OCI-LY1 (cell line): ENCODE measurements around the gene MPST.

Source experiments
- H2AFZ ChIP-seq: fragments of 200-600 bp; sonication (generic), shearing (Covaris generic); 2 replicates; pipeline ENCODE4 v1.6.0; 2014; ENCODE audit warnings: antibody characterized with exemption, mild to moderate bottlenecking, low read length
- H3F3A ChIP-seq: fragments of 200-600 bp; sonication (generic), shearing (Covaris generic); 2 replicates; pipeline ENCODE4 v1.6.0; 2014; ENCODE audit warnings: mild to moderate bottlenecking, antibody characterized with exemption, low read length, moderate library complexity; ENCODE audit not compliant: insufficient read depth
- H3K27ac ChIP-seq: fragments of 200-600 bp; sonication (generic); 2 replicates; pipeline ENCODE4 v1.5.1; 2014; ENCODE audit warnings: low read length, mixed run types, mild to moderate bottlenecking, low read depth; ENCODE audit not compliant: poor library complexity, severe bottlenecking
- H3K27me3 ChIP-seq: fragments of 200-600 bp; sonication (generic); 2 replicates; pipeline ENCODE4 v1.6.0; 2014; ENCODE audit warnings: antibody characterized with exemption, mild to moderate bottlenecking, low read length, moderate library complexity; ENCODE audit not compliant: insufficient read depth
- H3K36me3 ChIP-seq: fragments of 200-600 bp; sonication (generic); 2 replicates; pipeline ENCODE4 v1.6.1; 2014; ENCODE audit warnings: mild to moderate bottlenecking, antibody characterized with exemption, low read length, moderate library complexity, mixed read lengths; ENCODE audit not compliant: insufficient read depth
- H3K4me1 ChIP-seq: fragments of 200-600 bp; sonication (generic); 2 replicates; pipeline ENCODE4 v1.5.1; 2014; ENCODE audit warnings: mild to moderate bottlenecking, low read length, moderate library complexity; ENCODE audit not compliant: insufficient read depth, severe bottlenecking
- H3K4me2 ChIP-seq: fragments of 200-600 bp; sonication (generic), shearing (Covaris generic); 2 replicates; pipeline ENCODE4 v1.6.1; 2014; ENCODE audit warnings: low read length
- H3K4me3 ChIP-seq: fragments of 200-600 bp; sonication (generic); 2 replicates; pipeline ENCODE4 v1.5.1; 2014; ENCODE audit warnings: low read length, low read depth, mild to moderate bottlenecking, mixed read lengths; ENCODE audit not compliant: poor library complexity, severe bottlenecking
- H3K79me2 ChIP-seq: fragments of 200-600 bp; shearing (Covaris generic); 2 replicates; pipeline ENCODE4 v1.6.1; 2016; ENCODE audit warnings: mixed run types, low read length, mixed read lengths; ENCODE audit not compliant: insufficient read depth
- H3K9ac ChIP-seq: fragments of 200-600 bp; sonication (generic), shearing (Covaris generic); 2 replicates; pipeline ENCODE4 v1.6.1; 2014; ENCODE audit warnings: mild to moderate bottlenecking, low read length, mixed read lengths
- H3K9me2 ChIP-seq: fragments of 200-600 bp; sonication (generic), shearing (Covaris generic); 2 replicates; pipeline ENCODE4 v1.6.1; 2014; ENCODE audit warnings: low read depth, mild to moderate bottlenecking, low read length, mixed read lengths
- H3K9me3 ChIP-seq: fragments of 200-600 bp; shearing (Covaris generic); 2 replicates; pipeline ENCODE4 v1.6.1; 2014; ENCODE audit warnings: low read length, mixed read lengths
- H4K20me1 ChIP-seq: fragments of 200-600 bp; sonication (generic), shearing (Covaris generic); 2 replicates; pipeline ENCODE4 v1.6.0; 2016; ENCODE audit warnings: mild to moderate bottlenecking, low read length; ENCODE audit not compliant: insufficient read depth
- EZH2 ChIP-seq: fragments of 200-600 bp; sonication (generic), shearing (Covaris generic); IDR thresholded peaks from 2 replicates; pipeline ENCODE4 v1.8.0; 2017; ENCODE audit warnings: borderline replicate concordance, mixed run types, mild to moderate bottlenecking, antibody characterized with exemption, low read length, moderate library complexity, mixed read lengths
- TF ChIP-seq, protein P1 (sequence below): fragments of 200-600 bp; sonication (generic), shearing (Covaris generic); IDR thresholded peaks from 2 replicates; pipeline ENCODE4 v1.5.1; 2017; ENCODE audit warnings: mild to moderate bottlenecking, antibody characterized with exemption, low read length, moderate library complexity, mixed read lengths

Gene MPST

DNA sequence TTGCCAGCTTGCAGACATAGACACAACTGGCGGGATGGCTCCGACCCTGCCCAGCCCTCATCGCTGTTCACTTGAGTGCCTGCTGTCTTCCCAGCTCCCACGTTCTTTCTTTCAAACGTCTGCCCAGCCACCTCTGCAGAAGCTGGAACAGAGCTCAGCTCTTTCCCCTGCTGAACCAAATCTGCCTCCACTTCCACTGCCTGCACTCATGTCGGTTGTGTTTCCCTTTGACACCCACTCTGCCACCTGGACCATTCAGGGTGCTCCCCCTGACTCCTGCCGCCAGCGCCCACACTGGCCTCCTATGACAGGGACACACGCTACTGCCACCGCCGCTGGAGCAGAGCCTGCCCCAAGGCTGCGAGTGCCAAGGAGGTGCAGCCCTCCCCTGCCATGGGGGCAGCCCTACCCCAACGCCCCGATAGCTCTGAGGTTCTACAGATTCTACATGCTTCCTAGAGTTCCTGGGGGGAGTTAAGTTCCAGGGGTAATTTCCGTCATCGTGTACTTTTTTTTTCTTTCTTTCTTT, 38.2 kb upstream of the MPST start:
- Histone ChIP-seq H4K20me1 (no peaks in the 10 kb centered on the region), H3K27ac (no peak overlapping the region), H3K4me3 (no peak overlapping the region), H3F3A (peaks cover 3% of the 10 kb centered on the region; the same call in 1 of the 2 replicates), H3K36me3 (no peaks in the 10 kb centered on the region), H3K9me3 (peaks cover 6% of the 10 kb centered on the region; the same call in 1 of the 2 replicates), H3K4me1 (peaks cover 4% of the 10 kb centered on the region), H3K79me2 (no peaks in the 10 kb centered on the region), H2AFZ (no peak overlapping the region), H3K9ac (no peak overlapping the region), H3K27me3 (no peaks in the 10 kb centered on the region), H3K4me2 (no peak overlapping the region), H3K9me2 (no peaks in the 10 kb centered on the region)
- TF ChIP-seq, protein P1, sequence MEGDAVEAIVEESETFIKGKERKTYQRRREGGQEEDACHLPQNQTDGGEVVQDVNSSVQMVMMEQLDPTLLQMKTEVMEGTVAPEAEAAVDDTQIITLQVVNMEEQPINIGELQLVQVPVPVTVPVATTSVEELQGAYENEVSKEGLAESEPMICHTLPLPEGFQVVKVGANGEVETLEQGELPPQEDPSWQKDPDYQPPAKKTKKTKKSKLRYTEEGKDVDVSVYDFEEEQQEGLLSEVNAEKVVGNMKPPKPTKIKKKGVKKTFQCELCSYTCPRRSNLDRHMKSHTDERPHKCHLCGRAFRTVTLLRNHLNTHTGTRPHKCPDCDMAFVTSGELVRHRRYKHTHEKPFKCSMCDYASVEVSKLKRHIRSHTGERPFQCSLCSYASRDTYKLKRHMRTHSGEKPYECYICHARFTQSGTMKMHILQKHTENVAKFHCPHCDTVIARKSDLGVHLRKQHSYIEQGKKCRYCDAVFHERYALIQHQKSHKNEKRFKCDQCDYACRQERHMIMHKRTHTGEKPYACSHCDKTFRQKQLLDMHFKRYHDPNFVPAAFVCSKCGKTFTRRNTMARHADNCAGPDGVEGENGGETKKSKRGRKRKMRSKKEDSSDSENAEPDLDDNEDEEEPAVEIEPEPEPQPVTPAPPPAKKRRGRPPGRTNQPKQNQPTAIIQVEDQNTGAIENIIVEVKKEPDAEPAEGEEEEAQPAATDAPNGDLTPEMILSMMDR, result no peak
- TF ChIP-seq EZH2, result no peak

DNA sequence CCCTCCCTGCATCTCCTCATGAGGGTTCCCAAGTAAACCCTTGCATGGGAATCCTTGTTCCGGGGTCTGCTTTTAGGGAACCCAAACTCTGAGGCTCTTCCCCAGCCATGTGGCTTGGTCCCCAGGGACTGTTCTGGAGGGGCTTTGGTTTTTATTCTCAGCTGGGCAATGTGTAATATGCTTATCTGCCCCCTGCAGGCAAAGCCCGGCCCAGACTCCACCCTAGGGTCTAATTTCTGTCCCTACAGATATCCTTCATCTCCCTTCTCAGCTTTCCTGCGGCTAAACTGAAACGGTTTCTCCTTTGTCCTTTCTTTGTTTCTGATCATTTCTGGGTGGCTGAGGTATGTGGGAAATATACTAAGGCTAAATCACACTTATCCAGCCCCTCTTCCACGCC, 37.4 kb upstream of the MPST start:
- Histone ChIP-seq H3K4me2 (no peak overlapping the region), H3K9me2 (no peaks in the 10 kb centered on the region), H3K9me3 (peaks cover 6% of the 10 kb centered on the region; the same call in 1 of the 2 replicates), H3K79me2 (no peaks in the 10 kb centered on the region), H3K4me1 (peaks cover 4% of the 10 kb centered on the region), H4K20me1 (no peaks in the 10 kb centered on the region), H3K27ac (no peak overlapping the region), H3K36me3 (no peaks in the 10 kb centered on the region), H3F3A (no peaks in the 10 kb centered on the region), H3K9ac (no peak overlapping the region), H3K27me3 (no peaks in the 10 kb centered on the region), H2AFZ (no peak overlapping the region), H3K4me3 (no peak overlapping the region)
- no peak for TF ChIP-seq EZH2
- TF ChIP-seq, protein P1, result peak; percentile 36; the same call in 1 of the 2 replicates

DNA sequence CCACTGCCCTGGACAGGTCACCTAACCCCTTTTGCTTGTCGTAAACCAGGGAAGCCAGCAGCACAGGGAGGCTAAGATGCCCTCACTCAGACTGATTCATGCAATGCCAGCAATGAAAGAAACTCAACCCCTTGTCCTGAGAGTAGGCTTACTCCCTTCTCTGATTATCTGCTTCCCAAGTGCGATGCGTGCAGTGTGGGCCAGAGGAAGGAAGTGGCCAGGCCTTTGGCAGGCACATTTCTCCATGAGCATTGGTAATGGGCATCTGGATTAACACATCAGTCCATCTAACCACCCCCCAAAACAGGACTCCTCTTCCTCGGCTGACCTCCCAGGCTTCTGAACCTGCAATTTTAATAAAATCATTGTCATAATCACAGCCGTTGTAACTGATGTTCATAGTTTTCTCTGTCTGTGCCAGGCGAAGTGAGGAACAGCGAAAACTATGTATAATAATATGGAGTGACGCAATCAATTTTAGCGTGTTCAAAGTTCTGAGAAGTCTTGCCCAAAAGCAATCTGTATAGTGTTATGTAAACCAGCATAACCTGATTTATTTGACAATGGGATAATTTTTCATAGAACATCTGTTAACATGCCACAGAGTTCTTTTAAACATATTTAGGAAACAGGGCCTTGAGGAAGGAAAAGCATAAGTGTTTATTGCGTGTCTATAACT, 34.2 kb upstream of the MPST start:
- H3K9me2 ChIP-seq, result no peaks in the 10 kb centered on the region
- no peak overlapping the region for H3K9ac ChIP-seq
- H3K9me3 ChIP-seq, result peaks cover 6% of the 10 kb centered on the region; the same call in 1 of the 2 replicates
- no peak overlapping the region for H3K4me2 ChIP-seq
- no peaks in the 10 kb centered on the region for H3F3A ChIP-seq
- H3K36me3 ChIP-seq, result no peaks in the 10 kb centered on the region
- 0 out of 2 replicates have a peak, but pooled peaks cover 5% of the 10 kb centered on the region for H3K27me3 ChIP-seq
- no peaks in the 10 kb centered on the region for H3K79me2 ChIP-seq
- no peak for TF ChIP-seq EZH2
- TF ChIP-seq, protein P1, result no peak
- H4K20me1 ChIP-seq, result no peaks in the 10 kb centered on the region
- H3K4me1 ChIP-seq, result no peaks in the 10 kb centered on the region
- no peak overlapping the region for H2AFZ ChIP-seq
- no peak overlapping the region for H3K27ac ChIP-seq
- no peak overlapping the region for H3K4me3 ChIP-seq
